A549 (cell line): ENCODE results near the gene ABCA5. TPM values are rescaled to one million over a fixed set of nuclear protein-coding genes. Genes with fewer than 3 reads are reported as not detected.

ENCODE experiments used
- ATAC-seq, 2 experiments: fragments of 200-7000 bp in 1 of 2; fragments of >200 bp in 1 of 2; cut with Nextera tagmentation in 1 of 2; cut with Tn5 transposase in 1 of 2; 3 replicates each; pipeline versions ENCODE4 v1.8.0 to v1.9.1; 2018 to 2020; ENCODE audit warnings: mild to moderate bottlenecking in 1 of 2, moderate library complexity in 1 of 2
- CTCF ChIA-PET: fragments of 300-600 bp; sonication (Branson Sonifier 250); formaldehyde crosslinking; extraction: SDS; loops from one replicate; lab custom pipeline; 2021; ENCODE audit warnings: antibody characterized with exemption, inconsistent platforms; lab: Yijun Ruan, JAX
- POLR2A ChIA-PET: fragments of 350-600 bp; formaldehyde crosslinking; extraction: SDS; loops from one replicate; lab custom pipeline; 2021; ENCODE audit warnings: antibody characterized with exemption, inconsistent platforms; lab: Yijun Ruan, JAX
- DNase-seq, 2 experiments: peaks; one replicate each; pipeline versions ENCODE4 v3.0.0 to v3.0.0-alpha.2; 2011 to 2016; ENCODE audit warnings: low read depth in 1 of 2, low spot score in 1 of 2
- FAIRE-seq: peaks from 2 replicates; lab custom pipeline; 2011; peaks lifted over from hg19 to GRCh38; lab: Jason Lieb, UNC
- H3K27ac ChIP-seq, 2 experiments: fragments of >200 bp; sonication (Bioruptor Twin); formaldehyde crosslinking; 3 replicates each; pipeline ENCODE4 v1.5.1; 2016 to 2017
- H3K4me1 ChIP-seq: fragments of >200 bp; sonication (Bioruptor Twin); formaldehyde crosslinking; 3 replicates; pipeline ENCODE4 v1.6.1; 2016
- H3K4me2 ChIP-seq: fragments of >200 bp; sonication (Bioruptor Twin); formaldehyde crosslinking; 3 replicates; pipeline ENCODE4 v1.6.1; 2016
- H3K4me3 ChIP-seq: fragments of >200 bp; sonication (Bioruptor Twin); formaldehyde crosslinking; 3 replicates; pipeline ENCODE4 v1.5.1; 2016
- H3K9me3 ChIP-seq: fragments of >200 bp; sonication (Bioruptor Twin); formaldehyde crosslinking; 3 replicates; pipeline ENCODE4 v1.6.1; 2016
- ATOH8 ChIP-seq: fragments of 250-450 bp; sonication (Bioruptor Pico); IDR thresholded peaks from 2 replicates; pipeline ENCODE4 v1.5.0; 2020; ENCODE audit warnings: low read depth, mild to moderate bottlenecking, moderate library complexity
- BCL3 ChIP-seq: fragments of >200 bp; sonication (Bioruptor Twin); formaldehyde crosslinking; IDR thresholded peaks from 3 replicates; pipeline ENCODE4 v1.6.1; 2016
- FOSB ChIP-seq: fragments of 250-450 bp; sonication (Bioruptor Pico); IDR thresholded peaks from 2 replicates; pipeline ENCODE4 v1.5.0; 2020; ENCODE audit warnings: mild to moderate bottlenecking, moderate library complexity
- FOSL2 ChIP-seq, 2 experiments: fragments of 450-650 bp in 1 of 2; fragments of >200 bp in 1 of 2; sonication (Bioruptor Twin) in 1 of 2; formaldehyde crosslinking; IDR thresholded peaks; 2 replicates each; pipeline versions ENCODE4 v1.5.0 to v1.6.1; 2016 to 2020; ENCODE audit warnings: mild to moderate bottlenecking in 1 of 2, moderate library complexity in 1 of 2
- HDAC2 ChIP-seq: fragments of 200-600 bp; sonication (generic); IDR thresholded peaks from 2 replicates; pipeline ENCODE4 v1.6.1; 2016
- HEYL ChIP-seq: fragments of 250-450 bp; sonication (Bioruptor Pico); IDR thresholded peaks from 2 replicates; pipeline ENCODE4 v1.8.0; 2021; ENCODE audit warnings: mild to moderate bottlenecking, moderate library complexity
- HOXB13 ChIP-seq: fragments of 250-450 bp; sonication (Bioruptor Pico); IDR thresholded peaks from 2 replicates; pipeline ENCODE4 v1.5.0; 2020; ENCODE audit warnings: low read depth, mild to moderate bottlenecking, moderate library complexity
- KDM5A ChIP-seq: fragments of 200-600 bp; sonication (generic); IDR thresholded peaks from 2 replicates; pipeline ENCODE4 v1.6.1; 2016; ENCODE audit warnings: antibody characterized with exemption, mild to moderate bottlenecking
- MYC ChIP-seq: IDR thresholded peaks from 2 replicates; pipeline ENCODE4 v1.6.1; 2012; ENCODE audit warnings: mild to moderate bottlenecking, inconsistent platforms, low read length, improper control_type of control experiment, borderline replicate concordance
- NFE2L2 ChIP-seq: fragments of 150-350 bp; conservative IDR thresholded peaks from 2 replicates; pipeline ENCODE4 v1.6.1; 2014; ENCODE audit warnings: low read length
- PHF8 ChIP-seq: fragments of 200-600 bp; sonication (generic); IDR thresholded peaks from 2 replicates; pipeline ENCODE4 v1.6.1; 2016; ENCODE audit warnings: low read depth, mild to moderate bottlenecking, antibody characterized with exemption, moderate library complexity, borderline replicate concordance
- RAD21 ChIP-seq, 2 experiments: fragments of >200 bp in 1 of 2; sonication (Bioruptor Twin) in 1 of 2; formaldehyde crosslinking in 1 of 2; IDR thresholded peaks in 1 of 2; conservative IDR thresholded peaks in 1 of 2; 2 replicates in 1 of 2; 3 replicates in 1 of 2; pipeline ENCODE4 v1.6.1; 2012 to 2018; ENCODE audit warnings: inconsistent platforms in 1 of 2
- RARB ChIP-seq: fragments of 250-450 bp; sonication (Bioruptor Pico); IDR thresholded peaks from 2 replicates; pipeline ENCODE4 v1.8.0; 2021; ENCODE audit warnings: mild to moderate bottlenecking, moderate library complexity
- RFX5 ChIP-seq: fragments of 450-650 bp; IDR thresholded peaks from 2 replicates; pipeline ENCODE4 v1.7.1; 2014; ENCODE audit warnings: antibody characterized with exemption, mild to moderate bottlenecking, moderate library complexity
- RNF2 ChIP-seq: fragments of 200-600 bp; sonication (generic); IDR thresholded peaks from 2 replicates; pipeline ENCODE4 v1.6.1; 2016; ENCODE audit warnings: low read depth, mild to moderate bottlenecking, antibody characterized with exemption, moderate library complexity, borderline replicate concordance
- SREBF2 ChIP-seq: fragments of 450-650 bp; IDR thresholded peaks from 2 replicates; pipeline ENCODE4 v1.6.1; 2014; ENCODE audit warnings: mild to moderate bottlenecking, moderate library complexity
- ZNF302 ChIP-seq: fragments of 250-450 bp; sonication (Bioruptor Pico); IDR thresholded peaks from 2 replicates; pipeline ENCODE4 v1.9.0; 2021; ENCODE audit warnings: inconsistent platforms, mild to moderate bottlenecking, moderate library complexity
- WGBS: methylation state at CpG from one replicate; pipeline ENCODE4 v1.1.6; 2017; ENCODE audit errors: missing lambda C conversion rate; 5-methylcytosine and 5-hydroxymethylcytosine counted together
- polyA plus RNA-seq, 4 experiments: library from polyadenylated mRNA; depleted of rRNA in 3 of 4; stranded (reverse); fragments of >200 nt; fragmentation: RNase III in 1 of 4; extraction: RNeasy Plus Mini Kit Qiagen cat#74134 plus additional on column Dnase treatment in 1 of 4; gene quantifications; 2 replicates in 3 of 4; 3 replicates in 1 of 4; pipeline ENCODE4 v1.2.3, GENCODE V29; 2011 to 2017

ABCA5 gene
- polyA plus RNA-seq, 2 of the 4 experiments (the other 2 are of a cell fraction) = 4.5 to 9.1 TPM

- no peak overlapping the region for H3K4me3 ChIP-seq
- ChIA-PET POLR2A (no interaction called here), CTCF (interaction anchor here (1.1 kb wide), 1 partner anchor 171 kb away, joined by 3 read pairs; no protein-coding TSS in a partner anchor)
- no peaks in the 10 kb centered on the region for H3K4me1 ChIP-seq
- H3K4me2 ChIP-seq = no peak overlapping the region
- DNase-seq = no peak
- no peak overlapping the region for H3K27ac ChIP-seq
- H3K9me3 ChIP-seq = peaks cover 3% of the 10 kb centered on the region; the same call in 1 of the 3 replicates
- ATAC-seq = no peak
- no peak for FAIRE-seq
- 44% methylated on average over 2 of the region's 2 CpGs for WGBS
- TF ChIP-seq ZNF302 (CRISPR knock-in tag) (no peak), KDM5A (no peak), RNF2 (no peak), RFX5 (no peak), PHF8 (no peak), BCL3 (no peak), NFE2L2 (no peak), SREBF2 (no peak), HEYL (CRISPR knock-in tag) (no peak), RAD21 (conservative IDR thresholded peaks at IDR 0.05 in 1 of 2, IDR thresholded peaks at IDR 0.05 in 1 of 2) (no peak), RARB (no peak), FOSL2 (IDR thresholded peaks at IDR 0.05) (no peak), FOSL2 (CRISPR knock-in tag; IDR thresholded peaks at IDR 0.05) (no peak), HDAC2 (no peak), HOXB13 (CRISPR knock-in tag) (no peak)
These were observed 4.8 kb upstream of the ABCA5 start for GRCh38 chr17:69331756-69332155.

GRCh38 chr17:69326377-69327059 is 415 bp downstream of the ABCA5 start:
- peak overlapping the region; percentile 78 for H3K4me2 ChIP-seq
- 0 out of 2 replicates have a peak, but pooled peaks have one; percentile 2 for TF ChIP-seq HDAC2
- TF ChIP-seq ATOH8 (CRISPR knock-in tag) = no peak
- peak; percentile 71; the same call in 1 of the 2 replicates for TF ChIP-seq RNF2
- peak overlapping the region; percentile 72 to 92 for H3K27ac ChIP-seq
- DNase-seq (peak in 1 of 2 experiments; percentile 6), FAIRE-seq (no peak), ATAC-seq (peak; percentile 61 to 70; a peak in 5 of 6 replicates)
- H3K4me3 ChIP-seq = peak overlapping the region; percentile 76
- H3K4me1 ChIP-seq = peaks cover 6% of the 10 kb centered on the region; the same call in 2 of the 3 replicates
- POLR2A ChIA-PET = interaction anchor here (0.6 to 2.4 kb wide), 19 partner anchors 9 to 214 kb away, joined by 3 to 12 read pairs (median 4); partner anchors contain the start of gene MAP2K6
- under 1% methylated on average over 27 of the region's 51 CpGs for WGBS
- CTCF ChIA-PET = interaction anchor here (0.7 to 1.7 kb wide), 10 partner anchors 8 to 196 kb away, joined by 3 to 14 read pairs (median 3); no protein-coding TSS in a partner anchor
- H3K9me3 ChIP-seq = no peaks in the 10 kb centered on the region

- peak overlapping the region; percentile 76 for H3K4me3 ChIP-seq
- DNase-seq (no peak), FAIRE-seq (no peak), ATAC-seq (peak in 1 of 2 experiments; percentile 16; a peak in 2 of 6 replicates)
- H3K27ac ChIP-seq = peak overlapping the region in 1 of 2 experiments; percentile 92; a peak in 4 of 6 replicates
- WGBS = 49% methylated on average over 15 of the region's 15 CpGs
- peaks cover 6% of the 10 kb centered on the region; the same call in 2 of the 3 replicates for H3K4me1 ChIP-seq
- POLR2A ChIA-PET = interaction anchor here (1.1 to 2.4 kb wide), 8 partner anchors 8 to 199 kb away, joined by 3 to 12 read pairs (median 5); partner anchors contain the start of gene MAP2K6
- peak overlapping the region; percentile 78 for H3K4me2 ChIP-seq
- no peaks in the 10 kb centered on the region for H3K9me3 ChIP-seq
- TF ChIP-seq FOSB (no peak), HEYL (CRISPR knock-in tag) (no peak), MYC (no peak)
- CTCF ChIA-PET = interaction anchor here (0.6 to 1.7 kb wide), 10 partner anchors 8 to 894 kb away, joined by 3 to 14 read pairs (median 3); no protein-coding TSS in a partner anchor
These were observed 1.2 kb downstream of the ABCA5 start for GRCh38 chr17:69325518-69326376.
